Esophagus muscularis mucosa (tissue), 4 donors: ENCODE measurements around the gene ZNF213.

Source experiments
- CTCF ChIP-seq, 3 experiments: fragments of 200-600 bp in 2 of 3; fragments of 450-650 bp in 1 of 3; sonication (generic) in 2 of 3; IDR thresholded peaks; one replicate each; pipeline ENCODE4 v1.5.1; 2017 to 2019; ENCODE audit warnings: antibody characterized with exemption in 3 of 3, mild to moderate bottlenecking in 2 of 3, moderate library complexity in 1 of 3
- EP300 ChIP-seq: sonication (generic); formaldehyde crosslinking; IDR thresholded peaks from one replicate; pipeline ENCODE4 v1.6.1; 2017; ENCODE audit warnings: antibody characterized with exemption
- POLR2A ChIP-seq: fragments of 450-650 bp; IDR thresholded peaks from one replicate; pipeline ENCODE4 v1.6.1; 2017; ENCODE audit warnings: antibody characterized with exemption, moderate library complexity, mild to moderate bottlenecking, low read depth
- POLR2AphosphoS5 ChIP-seq, 2 donors: sonication (generic); formaldehyde crosslinking; IDR thresholded peaks; one replicate each; pipeline ENCODE4 v1.6.1; 2017; ENCODE audit warnings: antibody characterized with exemption in 2 of 2

DNA sequence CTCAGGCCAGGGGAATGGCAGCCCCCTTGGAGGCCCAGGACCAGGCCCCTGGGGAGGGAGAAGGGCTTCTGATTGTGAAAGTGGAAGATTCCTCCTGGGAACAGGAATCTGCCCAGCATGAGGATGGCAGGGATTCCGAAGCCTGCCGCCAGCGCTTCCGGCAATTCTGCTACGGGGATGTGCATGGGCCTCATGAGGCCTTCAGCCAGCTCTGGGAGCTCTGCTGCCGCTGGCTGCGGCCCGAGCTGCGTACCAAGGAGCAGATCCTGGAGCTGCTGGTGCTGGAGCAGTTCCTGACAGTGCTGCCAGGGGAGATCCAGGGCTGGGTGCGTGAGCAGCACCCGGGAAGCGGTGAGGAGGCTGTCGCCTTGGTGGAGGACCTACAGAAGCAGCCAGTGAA is 2.4 kb downstream of the ZNF213 start:
- TF ChIP-seq POLR2A (no peak), CTCF (IDR thresholded peaks at IDR 0.05) (no peak), POLR2AphosphoS5 (IDR thresholded peaks at IDR 0.05) (no peak), EP300 (no peak)
